Cardiac fibroblast (primary cell): ENCODE data around the gene ALPP.
"Not testable (repeated sequence)": the region's sequence is repeated elsewhere in the genome, so short reads cannot be mapped to it uniquely, and the experiment has no call there.

Experiments
- DNase-seq, 2 donors: peaks; one replicate each; pipeline versions ENCODE4 v3.0.0 to v3.0.0-alpha.2; 2010; ENCODE audit warnings: low read depth in 2 of 2
- H3K4me3 ChIP-seq, 2 donors: replicated peaks in 1 of 2; 1 replicate in 1 of 2; 2 replicates in 1 of 2; pipeline ENCODE4 v1.5.1; 2011; ENCODE audit warnings: low read depth in 2 of 2, low read length in 2 of 2, mild to moderate bottlenecking in 2 of 2, moderate library complexity in 1 of 2
- CTCF ChIP-seq: IDR thresholded peaks from one replicate; pipeline ENCODE4 v1.5.1; 2011; ENCODE audit warnings: low read depth, mild to moderate bottlenecking, low read length, inconsistent platforms

Gene ALPP

DNA sequence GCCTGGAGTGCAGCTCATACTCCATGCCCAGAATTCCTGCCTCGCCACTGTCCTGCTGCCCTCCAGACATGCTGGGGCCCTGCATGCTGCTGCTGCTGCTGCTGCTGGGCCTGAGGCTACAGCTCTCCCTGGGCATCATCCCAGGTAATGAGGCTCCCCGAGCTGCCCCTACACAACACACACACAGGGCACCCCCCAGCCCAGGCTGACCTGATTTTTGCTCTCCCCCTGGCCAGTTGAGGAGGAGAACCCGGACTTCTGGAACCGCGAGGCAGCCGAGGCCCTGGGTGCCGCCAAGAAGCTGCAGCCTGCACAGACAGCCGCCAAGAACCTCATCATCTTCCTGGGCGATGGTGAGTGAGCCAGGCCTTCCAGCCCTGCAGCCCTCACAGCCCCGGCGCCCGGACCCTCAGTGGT lies at the start of gene ALPP:
Gene ALPP (plus strand): TSS at position 17 of the 417 bp plus-strand sequence. CDS start 52 bp downstream, at position 69.
- H3K4me3 ChIP-seq, DNase-seq: not testable (repeated sequence)

DNA sequence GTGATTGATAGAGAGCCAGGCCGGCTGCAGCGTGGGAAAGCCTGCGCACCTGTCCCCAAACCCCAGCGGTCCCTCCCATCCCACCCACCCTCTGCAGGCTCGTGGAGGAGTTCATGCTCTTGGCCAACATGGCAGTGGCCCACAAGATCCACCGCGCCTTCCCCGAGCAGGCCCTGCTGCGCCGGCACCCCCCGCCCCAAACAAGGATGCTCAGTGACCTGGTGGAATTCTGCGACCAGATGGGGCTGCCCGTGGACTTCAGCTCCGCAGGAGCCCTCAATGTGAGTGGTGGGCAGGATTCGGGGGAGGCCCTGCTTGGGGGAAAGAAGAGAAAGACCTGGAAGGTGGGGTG lies 48.9 kb upstream of the ALPP start:
- TF ChIP-seq CTCF = no peak
- no peak overlapping the region for H3K4me3 ChIP-seq
- DNase-seq = no peak

GRCh38 chr2:232330068-232330999 lies 48.2 kb upstream of the ALPP start:
- no peak for DNase-seq
- no peak for TF ChIP-seq CTCF
- H3K4me3 ChIP-seq = no peak overlapping the region

DNA sequence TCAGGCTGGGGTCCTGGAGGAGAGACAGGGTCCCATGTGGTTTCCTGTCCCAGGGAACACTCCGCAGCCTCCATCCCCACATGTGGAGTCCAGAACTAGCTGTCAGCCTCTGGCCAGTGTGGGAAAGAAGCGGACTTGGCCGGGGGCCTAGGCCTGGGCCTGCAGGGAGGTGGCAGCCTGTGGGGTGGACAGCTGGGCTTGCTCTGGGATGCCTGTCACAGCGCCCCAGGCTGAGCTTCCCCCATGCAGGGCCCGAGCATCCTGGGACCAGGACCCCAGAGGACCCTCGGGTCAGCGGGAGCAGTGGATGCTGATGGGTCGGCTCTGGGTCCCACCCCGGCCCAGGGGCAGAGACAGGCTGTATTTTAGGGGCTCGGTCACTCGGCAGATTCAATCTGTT lies 47.5 kb upstream of the ALPP start:
- not testable (repeated sequence) for DNase-seq

GRCh38 chr2:232331641-232332040 lies 46.9 kb upstream of the ALPP start:
- H3K4me3 ChIP-seq, DNase-seq: not testable (repeated sequence)

More for the DNA sequence above, 47.5 kb upstream of the ALPP start:
- H3K4me3 ChIP-seq = not testable (repeated sequence)

- H3K4me3 ChIP-seq, DNase-seq: not testable (repeated sequence)
These were observed 46.2 kb upstream of the ALPP start for GRCh38 chr2:232332244-232332939.

GRCh38 chr2:232332940-232333259 lies 45.7 kb upstream of the ALPP start:
- DNase-seq = no peak
- H3K4me3 ChIP-seq = no peak overlapping the region
- TF ChIP-seq CTCF = no peak

- peak; percentile 65 for TF ChIP-seq CTCF
- peak; percentile 9 to 12 for DNase-seq
- no peak overlapping the region for H3K4me3 ChIP-seq
These were observed 45.0 kb upstream of the ALPP start for GRCh38 chr2:232333361-232334135.

DNA sequence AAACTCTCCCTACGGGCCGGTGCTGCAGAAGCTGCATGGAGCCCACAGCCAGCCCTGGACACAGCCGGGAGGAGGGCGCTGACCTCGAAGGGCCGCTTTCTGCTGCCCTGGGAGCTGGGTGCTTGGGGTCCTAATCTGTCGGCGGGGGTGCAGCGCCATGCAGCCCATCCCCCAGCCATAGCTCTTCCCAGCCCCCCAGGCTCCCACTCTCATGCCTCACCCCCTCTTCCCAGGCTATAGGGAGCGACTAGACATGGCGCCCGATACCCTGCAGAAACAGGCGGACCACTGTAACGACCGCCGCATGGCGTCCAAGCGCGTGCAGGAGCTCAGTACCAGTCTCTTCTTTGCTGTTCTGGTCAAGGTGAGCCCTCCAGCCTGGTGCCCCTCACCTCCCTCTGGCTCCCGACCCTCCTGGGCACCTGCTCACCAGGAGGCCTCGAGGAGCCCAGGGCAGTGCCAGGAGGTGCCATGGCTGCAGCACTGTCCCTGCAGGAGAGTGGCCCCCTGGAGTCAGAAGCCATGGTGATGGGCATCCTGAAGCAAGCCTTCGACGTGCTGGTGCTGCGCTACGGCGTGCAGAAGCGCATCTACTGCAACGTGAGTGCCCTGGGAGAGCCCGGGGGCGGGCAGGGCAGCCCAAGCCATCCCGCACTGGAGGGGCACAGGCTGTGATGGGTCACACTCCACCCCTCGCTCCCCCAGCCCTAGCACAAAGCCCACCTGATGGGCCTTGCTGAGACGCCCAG lies 44.2 kb upstream of the ALPP start:
- not testable (repeated sequence) for DNase-seq, H3K4me3 ChIP-seq

- not testable (repeated sequence) for DNase-seq, H3K4me3 ChIP-seq
These were observed 43.7 kb upstream of the ALPP start for GRCh38 chr2:232334885-232335205.
